Measurements from ENCODE around the gene PABPC1L.
"Not testable (repeated sequence)": the region's sequence is repeated elsewhere in the genome, so short reads cannot be mapped to it uniquely, and the experiment has no call there.

PABPC1L gene

DNA sequence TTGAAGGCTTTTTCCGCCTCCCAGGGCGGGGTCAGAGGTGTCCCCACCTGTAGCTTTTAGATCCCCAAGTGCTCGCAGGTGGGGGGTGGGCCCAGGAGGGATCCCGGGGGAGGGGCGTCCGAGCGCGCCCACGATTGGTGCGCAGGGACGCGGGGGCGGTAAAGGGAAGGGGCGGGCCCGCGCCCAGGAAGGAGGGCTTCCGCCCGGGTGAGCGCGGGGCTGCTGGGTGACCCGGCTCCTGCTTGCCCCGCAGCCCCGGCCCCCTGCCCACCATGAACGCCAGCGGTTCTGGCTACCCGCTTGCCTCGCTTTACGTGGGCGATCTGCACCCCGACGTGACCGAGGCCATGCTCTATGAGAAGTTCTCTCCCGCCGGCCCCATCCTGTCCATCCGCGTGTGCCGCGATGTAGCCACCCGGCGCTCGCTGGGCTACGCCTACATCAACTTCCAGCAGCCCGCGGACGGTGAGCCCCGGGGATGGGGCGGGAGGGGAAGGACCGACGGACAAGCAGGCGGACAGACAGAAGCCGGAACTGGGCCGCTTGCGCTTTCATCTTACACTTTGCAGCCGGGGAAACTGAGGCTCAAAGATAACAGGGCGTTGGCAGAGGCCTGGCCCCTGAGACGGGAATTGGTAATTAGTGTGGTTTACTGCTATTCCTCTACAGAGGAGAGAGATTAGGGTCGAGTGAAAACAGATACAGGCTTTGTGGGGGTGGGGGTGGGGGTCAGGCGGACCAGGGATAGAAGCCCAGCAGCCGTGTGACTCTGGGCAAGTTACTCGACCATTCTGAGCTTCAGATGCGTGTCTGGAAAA lies at the start of gene PABPC1L:
Gene PABPC1L, plus strand, starts transcription at position 189 of the 818 bp plus-strand sequence. Its CDS starts 84 bp downstream, at position 273.
- DNase-seq, result no peak

GRCh38 chr20:44861531-44862006 lies 48.3 kb upstream of the PABPC1L start:
- DNase-seq, result no peak

GRCh38 chr20:44862286-44862685 lies 47.6 kb upstream of the PABPC1L start:
- DNase-seq, result no peak

DNA sequence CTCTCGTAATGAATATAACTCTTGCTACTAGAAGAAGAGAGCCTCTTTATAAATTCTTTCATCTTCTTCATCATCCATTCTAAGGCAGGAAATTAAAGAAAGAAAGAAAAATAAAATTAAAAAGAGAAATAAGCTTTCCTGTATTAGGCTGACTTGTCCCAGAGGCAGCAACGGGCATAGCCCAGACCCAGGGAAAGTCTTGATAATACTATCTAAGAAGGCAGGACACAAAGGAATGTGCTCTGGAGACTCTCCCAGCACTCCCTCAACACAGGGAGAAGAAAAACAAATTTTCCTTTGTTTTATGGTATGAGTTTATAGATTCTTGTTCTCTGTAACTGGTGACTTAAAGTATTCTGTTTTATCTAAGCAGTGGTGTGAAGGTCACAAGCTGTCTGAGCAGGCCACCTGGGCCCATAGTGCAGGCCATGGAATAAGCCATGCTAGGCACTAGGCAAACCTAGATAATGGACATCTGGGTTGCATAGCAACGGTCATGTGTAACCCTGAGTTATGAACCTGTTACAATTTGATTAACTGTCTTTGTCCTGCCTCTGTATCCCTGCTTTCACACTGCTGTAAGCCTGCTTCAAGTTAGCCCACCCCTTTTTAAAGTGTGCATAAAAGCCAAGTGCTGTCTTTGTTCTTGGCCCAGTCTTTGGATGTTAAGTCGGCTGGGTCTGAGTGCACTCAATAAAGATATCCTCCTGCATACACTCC lies 46.3 kb upstream of the PABPC1L start:
- DNase-seq, result not testable (repeated sequence)

GRCh38 chr20:44864493-44864892 lies 45.4 kb upstream of the PABPC1L start:
- DNase-seq, result not testable (repeated sequence)

- DNase-seq, result no peak
Observed at GRCh38 chr20:44866703-44867335, 43.0 kb upstream of the PABPC1L start.

DNA sequence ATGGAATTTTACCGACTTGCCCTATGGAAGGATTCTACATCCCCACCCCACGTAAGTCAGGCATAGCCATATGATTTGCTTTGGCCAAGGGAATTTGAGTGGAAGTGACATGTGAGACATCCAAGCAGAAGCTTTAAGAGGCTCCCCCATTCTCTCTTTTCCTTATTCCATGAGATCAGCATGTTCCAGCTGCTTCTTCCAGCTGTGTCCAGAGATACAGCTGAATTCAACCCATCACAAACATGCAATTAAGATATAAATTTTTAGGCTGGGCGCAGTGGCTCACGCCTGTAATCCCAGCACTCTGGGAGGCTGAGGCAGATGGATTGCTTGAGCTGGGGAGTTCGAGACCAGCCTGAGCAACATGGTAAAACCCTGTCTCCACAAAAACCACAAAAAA lies 40.4 kb upstream of the PABPC1L start:
- DNase-seq, result no peak

- not testable (repeated sequence) for DNase-seq
Observed at GRCh38 chr20:44882360-44882759, 27.5 kb upstream of the PABPC1L start.

DNA sequence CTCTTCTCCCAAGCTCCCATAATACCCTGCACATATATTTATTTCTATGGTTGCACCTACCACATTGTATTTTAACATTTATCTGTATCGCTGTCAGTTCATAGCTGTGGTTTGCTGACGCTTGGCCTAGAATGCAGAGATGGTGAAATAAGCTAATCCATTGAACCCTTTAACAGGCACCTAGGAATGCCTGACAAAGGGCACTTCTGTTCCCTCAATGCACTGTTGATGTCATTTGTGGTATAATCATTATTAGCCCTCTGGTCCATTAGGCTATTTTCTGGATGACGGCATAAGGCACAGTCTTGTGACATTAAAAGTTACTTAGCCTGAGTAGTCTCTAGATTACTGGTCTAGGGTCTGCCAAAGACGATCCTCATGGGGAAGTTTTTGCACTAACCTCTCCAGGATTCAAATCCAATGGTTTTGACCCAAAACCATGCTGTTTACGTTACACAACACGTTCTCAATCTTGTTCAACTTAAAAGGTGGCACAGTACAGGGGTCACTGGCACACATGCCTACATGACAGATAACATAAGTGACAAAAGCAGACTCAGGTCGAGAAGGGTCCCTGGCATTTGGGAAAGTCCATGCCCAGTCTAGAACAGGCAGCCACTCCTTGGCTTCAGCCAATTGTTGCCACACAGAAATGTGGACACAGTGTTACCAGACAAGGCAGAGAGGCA lies 26.5 kb upstream of the PABPC1L start:
- no peak for DNase-seq

- DNase-seq, result no peak
Observed at GRCh38 chr20:44884907-44885391, 24.9 kb upstream of the PABPC1L start.

DNA sequence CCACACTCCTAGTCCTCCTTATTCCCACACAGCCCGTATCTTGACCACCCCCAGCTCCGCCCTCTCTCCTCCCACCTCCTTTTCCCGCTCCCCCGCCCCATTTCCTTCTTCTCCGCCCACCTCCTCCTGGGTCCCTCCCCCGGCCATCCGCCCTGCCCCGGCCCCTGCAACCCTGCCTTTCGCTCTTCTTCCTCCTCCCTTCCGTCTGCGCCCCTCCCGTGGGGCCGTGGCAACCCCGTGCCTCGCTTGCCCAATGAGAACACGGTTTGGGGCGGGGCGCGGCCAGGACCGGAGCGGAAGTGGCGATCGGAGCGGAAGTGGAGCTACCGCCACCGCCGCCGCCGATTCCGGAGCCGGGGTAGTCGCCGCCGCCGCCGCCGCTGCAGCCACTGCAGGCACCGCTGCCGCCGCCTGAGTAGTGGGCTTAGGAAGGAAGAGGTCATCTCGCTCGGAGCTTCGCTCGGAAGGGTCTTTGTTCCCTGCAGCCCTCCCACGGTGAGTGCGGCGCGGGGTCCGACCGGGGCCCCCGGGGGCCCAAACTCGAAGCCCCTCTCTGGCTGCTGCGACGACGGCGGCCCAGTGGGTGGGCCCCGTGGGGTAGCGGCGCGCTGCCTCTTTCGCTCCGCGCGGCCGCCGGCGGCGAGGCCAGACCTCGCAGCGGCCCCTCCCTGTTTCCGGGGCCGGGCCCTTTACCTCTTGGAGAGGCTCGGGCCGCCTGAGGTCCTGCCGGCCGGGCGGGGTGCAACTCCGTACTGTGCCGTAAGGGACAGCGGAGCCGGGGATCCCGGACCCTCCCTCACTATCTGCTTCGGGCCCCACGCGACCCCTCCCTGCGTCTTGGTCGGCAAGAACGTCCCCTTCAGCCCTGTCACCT lies 24.2 kb upstream of the PABPC1L start, which contains the start of gene YWHAB:
Gene YWHAB, plus strand, starts transcription at position 314 of the 874 bp plus-strand sequence. CDS start 15,829 bp downstream, outside the sequence.
- DNase-seq, result peak; percentile 88

- no peak for DNase-seq
Observed at GRCh38 chr20:44886266-44886651, 23.6 kb upstream of the PABPC1L start.

DNA sequence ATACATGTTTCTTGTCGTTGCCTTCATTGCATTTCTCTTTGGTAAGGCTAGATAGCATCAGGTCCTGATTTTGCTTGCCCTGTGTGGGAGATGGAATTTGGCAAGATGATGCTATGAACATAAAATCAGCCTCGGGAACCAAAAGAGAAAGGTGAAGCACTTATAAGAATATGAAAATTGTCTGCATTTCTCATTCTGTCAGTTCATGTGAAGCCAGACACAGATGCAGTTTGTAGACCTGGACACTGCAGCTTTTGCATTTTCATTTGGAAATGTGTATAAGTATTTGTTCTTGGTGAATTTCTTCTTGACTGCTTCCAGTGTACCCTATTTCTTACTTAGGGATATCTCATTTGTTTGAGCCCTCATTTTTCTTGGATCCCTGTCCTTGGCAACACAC lies 23.0 kb upstream of the PABPC1L start:
- no peak for DNase-seq

DNA sequence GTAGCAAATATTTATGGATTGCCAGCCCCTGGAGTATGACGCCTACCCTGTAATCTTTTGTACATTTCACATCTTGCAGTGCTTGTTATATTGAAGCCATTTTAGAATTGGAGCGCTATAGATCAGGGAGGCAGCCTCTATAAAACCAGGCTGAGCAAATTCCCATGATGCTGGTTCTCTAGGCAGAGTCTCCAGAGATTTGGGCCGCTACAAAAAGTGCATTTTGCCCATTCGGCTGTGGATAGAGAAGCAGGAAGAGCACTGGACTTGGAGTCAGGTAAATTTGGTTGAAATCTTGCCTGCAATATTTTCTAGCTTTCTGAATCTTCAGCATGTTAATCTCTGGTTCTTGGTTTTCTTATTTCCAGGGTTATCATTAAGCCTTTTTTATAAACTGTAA lies 22.4 kb upstream of the PABPC1L start:
- DNase-seq, result no peak

DNA sequence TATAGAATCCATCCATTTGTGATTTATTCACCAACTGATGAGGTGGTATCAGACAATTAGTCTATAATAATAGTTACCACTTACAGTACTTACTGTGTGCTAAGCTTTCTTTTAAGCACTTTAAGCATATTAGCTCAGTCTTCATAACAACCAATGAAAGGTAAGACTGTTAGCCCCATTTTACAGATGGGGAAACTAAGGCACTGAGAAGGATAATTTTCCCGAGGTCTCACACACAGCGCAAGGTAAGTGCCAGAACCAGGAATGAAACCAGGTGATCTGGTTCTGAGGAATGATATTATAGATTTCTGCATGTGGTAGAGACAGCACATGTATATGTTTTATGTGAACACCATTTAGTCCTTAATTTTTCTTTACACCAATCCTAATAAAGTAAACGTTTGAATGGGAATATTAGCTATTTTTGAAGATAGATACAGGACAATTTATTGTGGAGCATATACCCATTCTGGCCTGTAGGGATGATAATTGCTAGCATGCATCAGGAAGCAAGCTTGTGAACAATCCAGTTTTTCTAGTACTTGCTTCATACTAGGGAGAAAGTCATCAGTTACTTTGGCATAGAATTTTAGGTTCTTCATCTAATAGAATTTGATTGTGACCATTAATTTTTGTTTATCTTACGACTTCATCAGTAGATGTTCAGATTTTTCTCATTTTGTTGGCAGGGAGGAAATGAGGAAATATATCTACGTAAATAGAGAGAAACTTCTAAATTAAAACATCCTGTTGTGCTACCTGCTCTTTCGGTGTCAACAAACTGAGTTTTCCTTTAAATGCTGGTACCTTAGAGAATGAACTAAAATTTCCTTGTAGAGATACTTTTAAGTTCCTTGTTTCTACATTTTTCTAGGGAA lies 21.4 kb upstream of the PABPC1L start:
- DNase-seq, result no peak

DNA sequence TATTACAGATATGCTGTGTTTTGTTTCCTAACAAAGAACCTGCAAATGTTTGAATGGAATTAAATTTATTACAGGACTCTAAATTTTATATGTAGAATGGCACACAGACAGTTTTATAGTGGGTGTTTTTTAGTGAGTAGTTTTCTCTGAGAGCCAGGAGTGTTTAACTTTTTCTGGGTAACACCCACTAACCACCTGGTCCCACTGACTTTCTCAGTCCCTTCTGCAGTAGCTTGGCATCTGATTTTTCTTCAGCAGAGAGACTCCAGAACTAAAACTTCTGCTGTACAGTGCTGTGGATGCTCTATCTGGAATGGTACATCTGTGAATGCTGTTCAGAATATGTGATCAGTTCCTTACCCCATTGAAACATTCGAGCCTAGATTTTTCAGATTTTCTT lies 18.0 kb upstream of the PABPC1L start:
- no peak for DNase-seq

DNA sequence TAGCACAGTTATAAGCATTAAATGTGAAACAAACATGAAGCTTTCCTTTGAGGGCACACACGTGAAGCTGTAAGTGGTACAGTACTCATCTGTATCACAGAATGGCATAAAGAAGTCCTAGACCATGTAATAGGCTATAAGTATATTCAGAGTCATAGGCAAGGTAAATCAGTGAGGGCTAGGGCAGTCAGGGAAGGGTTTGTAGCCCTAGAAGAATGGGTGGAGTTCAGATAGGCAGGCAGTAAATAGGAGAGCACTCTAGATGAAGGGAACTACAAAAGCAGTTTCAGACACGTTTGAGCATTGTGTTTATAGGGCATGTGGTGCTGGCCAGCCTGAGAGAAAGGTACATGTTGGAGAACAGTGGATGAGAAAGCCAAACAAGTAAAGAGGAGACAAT lies 14.9 kb upstream of the PABPC1L start:
- no peak for DNase-seq

- no peak for DNase-seq
Observed at GRCh38 chr20:44896583-44896982, 13.3 kb upstream of the PABPC1L start.

GRCh38 chr20:44897133-44897532 lies 12.7 kb upstream of the PABPC1L start:
- DNase-seq, result no peak

DNA sequence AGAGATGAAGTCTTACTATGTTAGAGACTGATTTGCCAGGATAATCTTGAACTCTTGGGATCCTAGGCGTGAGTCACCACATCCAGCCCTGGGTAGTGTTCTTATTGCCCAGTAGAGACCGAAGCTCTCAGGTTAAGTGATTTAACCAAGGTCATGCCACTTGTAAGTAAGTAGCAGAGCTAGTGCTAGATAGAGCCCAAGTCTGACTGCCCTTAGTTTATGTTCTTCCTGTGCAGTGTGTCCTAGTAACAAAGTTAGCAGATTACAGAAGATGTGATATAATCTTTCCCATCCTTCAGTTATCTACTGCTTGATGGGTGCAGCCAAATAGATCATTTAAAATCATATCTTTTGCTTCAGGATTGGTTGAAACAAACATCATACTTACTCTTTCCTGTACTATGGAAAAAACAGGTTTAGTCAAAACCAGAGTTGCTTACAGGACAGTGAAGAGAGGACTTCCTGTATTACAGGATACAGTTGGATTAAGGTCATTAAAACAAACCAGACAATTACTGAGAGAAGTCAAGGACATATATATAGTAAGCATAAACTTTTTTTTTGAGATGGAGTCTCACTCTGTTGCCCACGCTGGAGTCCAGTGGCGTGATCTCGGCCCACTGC lies 9.5 kb upstream of the PABPC1L start:
- DNase-seq, result no peak
